Mucosa of rectum (tissue), 2 donors: ENCODE data around the gene SZRD1.
A peak's percentile ranks its signal among the peaks of the same experiment; 100 is the strongest.
"Not testable (repeated sequence)": the region's sequence is repeated elsewhere in the genome, so short reads cannot be mapped to it uniquely, and the experiment has no call there.

Source experiments
- H3K27ac ChIP-seq, 2 donors: one replicate each; pipeline ENCODE4 v1.7.0; 2013; ENCODE audit warnings: inconsistent platforms in 2 of 2, low read depth in 2 of 2, low read length in 2 of 2
- H3K27me3 ChIP-seq, 2 donors: one replicate each; pipeline ENCODE4 v1.7.0; 2013; ENCODE audit warnings: low read length in 2 of 2; ENCODE audit not compliant: control insufficient read depth in 2 of 2, insufficient read depth in 2 of 2
- H3K36me3 ChIP-seq, 2 donors: one replicate each; pipeline ENCODE4 v1.7.0; 2013; ENCODE audit warnings: low read length in 2 of 2; ENCODE audit not compliant: control insufficient read depth in 2 of 2, insufficient read depth in 2 of 2
- H3K4me1 ChIP-seq, 2 donors: one replicate each; pipeline ENCODE4 v1.7.0; 2013; ENCODE audit warnings: low read length in 2 of 2, mild to moderate bottlenecking in 1 of 2; ENCODE audit not compliant: control insufficient read depth in 2 of 2, insufficient read depth in 2 of 2
- H3K4me3 ChIP-seq, 2 donors: one replicate each; pipeline ENCODE4 v1.7.0; 2013; ENCODE audit warnings: low read length in 2 of 2
- H3K9ac ChIP-seq, 2 donors: one replicate each; pipeline ENCODE4 v1.7.0; 2013; ENCODE audit warnings: low read length in 2 of 2, low read depth in 1 of 2, mild to moderate bottlenecking in 1 of 2
- H3K9me3 ChIP-seq, 2 donors: one replicate each; pipeline ENCODE4 v1.7.0; 2013; ENCODE audit warnings: low read length in 2 of 2; ENCODE audit not compliant: control insufficient read depth in 2 of 2
- donor health status: healthy.
- donor health status: Normal muscosa, but diverticular disease.

SZRD1 gene

DNA sequence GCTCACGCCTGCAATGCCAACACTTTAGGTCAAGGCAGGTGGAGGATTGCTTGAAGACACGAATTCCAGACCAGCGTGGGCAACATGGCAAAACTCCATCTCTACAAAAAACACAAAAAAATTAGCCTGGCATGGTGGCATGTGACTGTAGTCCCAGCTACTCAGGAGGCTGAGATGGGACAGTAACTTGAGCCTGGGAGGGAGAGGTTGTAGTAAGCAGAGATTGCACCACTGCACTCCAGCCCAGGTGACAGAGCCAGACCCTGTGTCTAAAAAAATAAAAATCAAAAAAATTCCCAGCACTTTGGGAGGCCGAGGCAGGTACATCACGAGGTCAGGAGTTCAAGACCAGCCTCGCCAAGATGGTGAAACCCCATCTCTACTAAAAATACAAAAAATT, 23.8 kb upstream of the SZRD1 start:
- not testable (repeated sequence) for H3K27me3 ChIP-seq, H3K27ac ChIP-seq, H3K4me3 ChIP-seq, H3K9me3 ChIP-seq, H3K4me1 ChIP-seq, H3K36me3 ChIP-seq, H3K9ac ChIP-seq

DNA sequence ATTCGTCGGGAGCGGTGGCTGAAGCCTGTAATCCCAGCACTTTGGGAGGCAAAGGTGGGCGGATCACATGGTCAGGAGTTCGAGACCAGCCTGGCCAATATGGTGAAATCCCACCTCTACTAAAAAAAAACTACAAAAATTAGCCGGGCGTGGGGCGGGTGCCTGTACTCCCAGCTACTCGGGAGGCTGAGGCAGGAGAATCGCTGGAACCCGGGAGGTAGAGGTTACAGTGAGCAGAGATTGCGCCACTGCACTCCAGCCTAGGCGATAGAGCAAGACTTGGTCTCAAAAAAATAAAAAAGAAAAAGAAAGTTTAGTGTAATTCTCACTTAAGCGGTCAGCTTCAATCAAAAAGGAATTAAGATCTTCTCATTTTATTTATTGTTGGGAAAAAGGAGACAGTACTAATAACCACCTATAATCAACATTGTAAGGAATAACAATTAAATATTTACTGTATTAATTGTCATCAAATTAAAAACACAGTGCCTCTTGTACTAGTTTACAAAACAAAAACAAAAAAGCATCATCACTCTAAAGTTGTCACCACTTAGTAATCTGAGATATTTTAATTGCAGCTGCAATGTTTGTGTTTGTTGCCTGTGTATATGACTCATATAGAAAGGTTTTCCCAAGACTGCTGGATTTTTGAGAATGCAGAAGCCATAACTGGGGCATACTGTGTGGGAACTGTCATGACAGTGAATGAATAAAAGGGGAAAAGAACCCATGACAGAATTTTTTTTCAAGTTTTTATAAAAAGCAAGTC, 18.4 kb upstream of the SZRD1 start:
- peaks cover 0 to 3% of the 10 kb centered on the region in 2 donors for H3K36me3 ChIP-seq
- no peaks in the 10 kb centered on the region for H3K9me3 ChIP-seq
- H3K4me3 ChIP-seq = no peak overlapping the region
- H3K27me3 ChIP-seq = no peaks in the 10 kb centered on the region
- no peak overlapping the region for H3K9ac ChIP-seq
- no peak overlapping the region for H3K27ac ChIP-seq
- H3K4me1 ChIP-seq = peaks cover 5 to 9% of the 10 kb centered on the region in 2 donors

GRCh38 chr1:16349847-16350406, 17.1 kb upstream of the SZRD1 start:
- Histone ChIP-seq H3K36me3 (peaks cover 0 to 3% of the 10 kb centered on the region in 2 donors), H3K9ac (no peak overlapping the region), H3K4me3 (no peak overlapping the region), H3K27ac (no peak overlapping the region), H3K4me1 (peaks cover 5 to 9% of the 10 kb centered on the region in 2 donors), H3K9me3 (no peaks in the 10 kb centered on the region), H3K27me3 (no peaks in the 10 kb centered on the region)

- Histone ChIP-seq H3K4me1 (peaks cover 5 to 9% of the 10 kb centered on the region in 2 donors), H3K9me3 (no peaks in the 10 kb centered on the region), H3K36me3 (peaks cover 0 to 3% of the 10 kb centered on the region in 2 donors), H3K9ac (peak overlapping the region; percentile 90 to 92), H3K27ac (peak overlapping the region; percentile 86 to 93), H3K27me3 (no peaks in the 10 kb centered on the region), H3K4me3 (peak overlapping the region; percentile 77 to 84)
Measured at GRCh38 chr1:16351456-16351993, 15.5 kb upstream of the SZRD1 start.

DNA sequence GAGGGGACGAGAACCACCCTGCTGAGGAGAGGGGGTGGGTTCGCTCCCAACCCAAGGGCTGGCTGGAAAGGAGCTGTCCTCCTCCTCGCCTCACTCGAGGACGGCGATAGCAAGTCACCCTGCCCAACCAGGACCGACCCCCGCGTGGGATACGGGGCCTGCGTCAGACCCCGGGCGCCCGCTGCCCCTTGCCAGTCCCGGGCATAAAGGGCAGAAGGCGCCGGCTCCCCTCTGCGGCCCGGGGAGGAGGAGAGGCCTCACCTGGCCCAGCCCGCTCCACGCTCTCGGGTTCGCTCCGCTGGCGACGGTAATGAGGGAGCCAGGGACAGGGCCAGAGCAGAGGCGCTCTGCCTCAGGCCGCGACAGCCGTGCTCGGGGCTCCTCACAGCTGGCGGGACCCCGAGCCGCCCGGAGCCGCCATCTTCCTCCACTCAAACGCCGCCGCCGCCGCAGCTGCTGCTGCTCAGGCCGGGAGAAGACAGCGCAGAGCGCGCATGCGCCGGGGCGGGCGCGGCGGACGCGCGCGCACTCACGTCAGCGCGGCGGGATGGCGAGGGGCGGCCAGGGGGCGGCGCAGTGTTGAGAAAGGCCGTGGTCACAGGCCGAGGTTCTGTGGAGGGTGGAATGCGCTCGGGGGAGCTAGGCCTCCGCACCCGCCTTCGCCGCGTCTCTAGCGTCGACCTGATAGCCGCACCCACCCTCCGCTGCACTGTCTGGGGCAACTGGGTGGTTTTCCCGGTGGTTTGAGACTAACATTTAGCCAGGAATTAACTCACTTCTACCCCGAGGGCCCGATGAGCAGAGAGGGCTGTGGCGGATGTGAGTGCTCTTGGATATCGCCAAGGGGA, 14.8 kb upstream of the SZRD1 start, which contains the start of gene FBXO42:
FBXO42 (minus strand) TSS at position 487 of the 848 bp plus-strand sequence. CDS start 37,062 bp downstream, outside the sequence.
- H3K36me3 ChIP-seq = peaks cover 0 to 3% of the 10 kb centered on the region in 2 donors
- H3K27me3 ChIP-seq = no peaks in the 10 kb centered on the region
- H3K27ac ChIP-seq = peak within 1 kb of the TSS; percentile 86 to 93
- H3K9ac ChIP-seq = peak within 1 kb of the TSS; percentile 90 to 92
- H3K4me3 ChIP-seq = peak within 1 kb of the TSS; percentile 77 to 84
- peaks cover 5 to 9% of the 10 kb centered on the region in 2 donors for H3K4me1 ChIP-seq
- H3K9me3 ChIP-seq = no peaks in the 10 kb centered on the region

- peak overlapping the region; percentile 69 to 92 for H3K9ac ChIP-seq
- H3K27me3 ChIP-seq = no peaks in the 10 kb centered on the region
- H3K4me3 ChIP-seq = peak overlapping the region; percentile 77 to 84
- H3K27ac ChIP-seq = peak overlapping the region; percentile 86 to 93
- H3K36me3 ChIP-seq = peaks cover 0 to 3% of the 10 kb centered on the region in 2 donors
- peaks cover 5 to 9% of the 10 kb centered on the region in 2 donors for H3K4me1 ChIP-seq
- no peaks in the 10 kb centered on the region for H3K9me3 ChIP-seq
Measured at GRCh38 chr1:16352842-16353535, 14.1 kb upstream of the SZRD1 start.

- Histone ChIP-seq H3K4me3 (no peak overlapping the region), H3K27me3 (no peaks in the 10 kb centered on the region), H3K27ac (no peak overlapping the region), H3K9me3 (no peaks in the 10 kb centered on the region), H3K4me1 (peaks cover 5 to 9% of the 10 kb centered on the region in 2 donors), H3K36me3 (no peaks in the 10 kb centered on the region), H3K9ac (no peak overlapping the region)
Measured at GRCh38 chr1:16354619-16355018, 12.4 kb upstream of the SZRD1 start.

DNA sequence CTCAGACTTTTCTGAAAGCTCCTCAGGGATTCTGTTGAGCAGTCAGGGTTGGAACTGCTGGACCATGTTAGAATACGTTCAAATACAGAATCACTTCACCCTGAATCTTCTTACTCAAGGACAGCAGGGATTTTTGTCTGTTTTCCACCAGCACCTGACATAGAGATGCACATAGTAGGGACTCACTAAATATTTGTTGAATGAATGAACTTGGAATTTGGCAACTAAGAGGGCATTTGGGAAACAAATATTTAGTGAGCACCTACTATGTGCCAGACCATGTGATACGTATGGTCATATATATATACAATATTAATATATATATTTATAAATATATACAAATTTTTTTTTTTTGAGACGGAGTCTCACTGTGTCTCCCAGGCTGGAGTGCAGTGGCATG, 10.2 kb upstream of the SZRD1 start:
- Histone ChIP-seq H3K27me3 (no peaks in the 10 kb centered on the region), H3K4me1 (peaks cover 0 to 3% of the 10 kb centered on the region in 2 donors), H3K9ac (no peak overlapping the region), H3K9me3 (no peaks in the 10 kb centered on the region), H3K27ac (no peak overlapping the region), H3K36me3 (no peaks in the 10 kb centered on the region), H3K4me3 (no peak overlapping the region)

GRCh38 chr1:16365146-16365498, 1.9 kb upstream of the SZRD1 start:
- H3K9ac ChIP-seq, H3K27me3 ChIP-seq, H3K9me3 ChIP-seq, H3K4me3 ChIP-seq, H3K27ac ChIP-seq, H3K36me3 ChIP-seq: not testable (repeated sequence)
- H3K4me1 ChIP-seq = peaks cover 11% of the 10 kb centered on the region in 2 donors
